ENCODE results near the gene NXT1.

DNA sequence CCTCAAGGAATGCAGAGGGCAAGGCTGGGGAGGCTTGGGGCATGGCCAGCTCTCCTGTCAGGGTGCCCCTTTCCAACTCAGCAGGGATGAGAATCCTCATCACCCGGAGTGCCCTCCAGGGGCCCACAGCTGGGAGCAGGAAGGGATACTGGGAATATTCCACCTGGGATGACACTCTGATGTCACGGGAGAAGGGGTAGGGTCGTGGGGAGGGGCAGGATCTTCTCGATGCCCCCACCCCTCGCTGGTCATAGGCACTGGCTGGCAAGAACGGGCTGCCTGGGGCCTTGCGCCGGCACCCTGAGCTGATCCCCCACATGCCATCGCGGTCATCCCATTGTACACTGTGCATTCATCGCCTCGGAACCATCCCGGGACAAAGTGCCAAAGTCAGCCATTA is 10.6 kb upstream of the NXT1 start:
- TF ChIP-seq, protein P1, sequence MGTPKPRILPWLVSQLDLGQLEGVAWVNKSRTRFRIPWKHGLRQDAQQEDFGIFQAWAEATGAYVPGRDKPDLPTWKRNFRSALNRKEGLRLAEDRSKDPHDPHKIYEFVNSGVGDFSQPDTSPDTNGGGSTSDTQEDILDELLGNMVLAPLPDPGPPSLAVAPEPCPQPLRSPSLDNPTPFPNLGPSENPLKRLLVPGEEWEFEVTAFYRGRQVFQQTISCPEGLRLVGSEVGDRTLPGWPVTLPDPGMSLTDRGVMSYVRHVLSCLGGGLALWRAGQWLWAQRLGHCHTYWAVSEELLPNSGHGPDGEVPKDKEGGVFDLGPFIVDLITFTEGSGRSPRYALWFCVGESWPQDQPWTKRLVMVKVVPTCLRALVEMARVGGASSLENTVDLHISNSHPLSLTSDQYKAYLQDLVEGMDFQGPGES (IDR thresholded peaks at IDR 0.05; ENCODE audit: low read depth, low read length): no peak
- TF ChIP-seq GABPA (IDR thresholded peaks at IDR 0.05; ENCODE audit: low read depth) (no peak), EZH2phosphoT487 (IDR thresholded peaks at IDR 0.05; ENCODE audit: borderline replicate concordance, low read depth) (no peak), POLR2AphosphoS5 (IDR thresholded peaks at IDR 0.05; ENCODE audit: low read depth, low read length) (no peak), EP300 (IDR thresholded peaks at IDR 0.05; ENCODE audit: borderline replicate concordance in 1 of 2, low read depth in 1 of 2, low read length in 1 of 2) (no peak), SMC3 (IDR thresholded peaks at IDR 0.05; ENCODE audit: low read depth, low read length) (no peak)
- TF ChIP-seq, protein P2, sequence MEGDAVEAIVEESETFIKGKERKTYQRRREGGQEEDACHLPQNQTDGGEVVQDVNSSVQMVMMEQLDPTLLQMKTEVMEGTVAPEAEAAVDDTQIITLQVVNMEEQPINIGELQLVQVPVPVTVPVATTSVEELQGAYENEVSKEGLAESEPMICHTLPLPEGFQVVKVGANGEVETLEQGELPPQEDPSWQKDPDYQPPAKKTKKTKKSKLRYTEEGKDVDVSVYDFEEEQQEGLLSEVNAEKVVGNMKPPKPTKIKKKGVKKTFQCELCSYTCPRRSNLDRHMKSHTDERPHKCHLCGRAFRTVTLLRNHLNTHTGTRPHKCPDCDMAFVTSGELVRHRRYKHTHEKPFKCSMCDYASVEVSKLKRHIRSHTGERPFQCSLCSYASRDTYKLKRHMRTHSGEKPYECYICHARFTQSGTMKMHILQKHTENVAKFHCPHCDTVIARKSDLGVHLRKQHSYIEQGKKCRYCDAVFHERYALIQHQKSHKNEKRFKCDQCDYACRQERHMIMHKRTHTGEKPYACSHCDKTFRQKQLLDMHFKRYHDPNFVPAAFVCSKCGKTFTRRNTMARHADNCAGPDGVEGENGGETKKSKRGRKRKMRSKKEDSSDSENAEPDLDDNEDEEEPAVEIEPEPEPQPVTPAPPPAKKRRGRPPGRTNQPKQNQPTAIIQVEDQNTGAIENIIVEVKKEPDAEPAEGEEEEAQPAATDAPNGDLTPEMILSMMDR (IDR thresholded peaks at IDR 0.05): no peak
- TF ChIP-seq, protein P3, sequence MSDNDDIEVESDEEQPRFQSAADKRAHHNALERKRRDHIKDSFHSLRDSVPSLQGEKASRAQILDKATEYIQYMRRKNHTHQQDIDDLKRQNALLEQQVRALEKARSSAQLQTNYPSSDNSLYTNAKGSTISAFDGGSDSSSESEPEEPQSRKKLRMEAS (IDR thresholded peaks at IDR 0.05; ENCODE audit: low read depth): no peak

Data from SK-N-SH (cell line).